ENCODE results near the gene CNP.

Gene CNP

GRCh38 chr17:41973408-41973811, 6.8 kb downstream of the CNP start:
- DNase-seq: no peak

GRCh38 chr17:41974031-41974430, 7.4 kb downstream of the CNP start:
- DNase-seq: no peak

GRCh38 chr17:41974658-41975057, 8.1 kb downstream of the CNP start:
- DNase-seq: no peak

- DNase-seq: no peak
Measured at GRCh38 chr17:41975099-41976083, 8.8 kb downstream of the CNP start.

GRCh38 chr17:41976142-41976768, 9.7 kb downstream of the CNP start:
- DNase-seq: no peak

GRCh38 chr17:41977991-41978390, 11.4 kb downstream of the CNP start:
- no peak for DNase-seq

- no peak for DNase-seq
Measured at GRCh38 chr17:41982026-41982760, 15.6 kb downstream of the CNP start.

GRCh38 chr17:41984454-41984853, 17.9 kb downstream of the CNP start:
- DNase-seq: no peak

GRCh38 chr17:41985919-41986318, 19.3 kb downstream of the CNP start:
- no peak for DNase-seq

- DNase-seq: no peak
Measured at GRCh38 chr17:41986634-41987033, 20.0 kb downstream of the CNP start.

GRCh38 chr17:41987642-41988041, 21.0 kb downstream of the CNP start:
- DNase-seq: no peak

GRCh38 chr17:41988418-41988817, 21.8 kb downstream of the CNP start:
- DNase-seq: no peak

GRCh38 chr17:41989702-41990419, 23.3 kb downstream of the CNP start:
- no peak for DNase-seq

- DNase-seq: no peak
Measured at GRCh38 chr17:41992576-41992975, 26.0 kb downstream of the CNP start.

- no peak for DNase-seq
Measured at GRCh38 chr17:41996855-41997164, 30.2 kb downstream of the CNP start.

- no peak for DNase-seq
Measured at GRCh38 chr17:41998497-41998896, 31.9 kb downstream of the CNP start.

- DNase-seq: no peak
Measured at GRCh38 chr17:42000413-42001133, 34.0 kb downstream of the CNP start.

GRCh38 chr17:42001729-42002128, 35.1 kb downstream of the CNP start:
- no peak for DNase-seq

- DNase-seq: no peak
Measured at GRCh38 chr17:42002175-42002791, 35.7 kb downstream of the CNP start.

- no peak for DNase-seq
Measured at GRCh38 chr17:42002792-42003301, 36.3 kb downstream of the CNP start.

- no peak for DNase-seq
Measured at GRCh38 chr17:42005166-42005565, 38.6 kb downstream of the CNP start.

GRCh38 chr17:42009170-42009569, 42.6 kb downstream of the CNP start:
- no peak for DNase-seq

Data from 8988T (cell line).